ENCODE data around the gene BEGAIN. TPM values are rescaled to one million over a fixed set of nuclear protein-coding genes. Genes with fewer than 3 reads are reported as not detected.
A peak's percentile ranks its signal among the peaks of the same experiment; 100 is the strongest.
"Not testable (repeated sequence)": the region's sequence is repeated elsewhere in the genome, so short reads cannot be mapped to it uniquely, and the experiment has no call there.

Gene BEGAIN
- total RNA-seq, 4 donors from 2014 or later = 3.5 to 7.1 (median 6.6) TPM

DNA sequence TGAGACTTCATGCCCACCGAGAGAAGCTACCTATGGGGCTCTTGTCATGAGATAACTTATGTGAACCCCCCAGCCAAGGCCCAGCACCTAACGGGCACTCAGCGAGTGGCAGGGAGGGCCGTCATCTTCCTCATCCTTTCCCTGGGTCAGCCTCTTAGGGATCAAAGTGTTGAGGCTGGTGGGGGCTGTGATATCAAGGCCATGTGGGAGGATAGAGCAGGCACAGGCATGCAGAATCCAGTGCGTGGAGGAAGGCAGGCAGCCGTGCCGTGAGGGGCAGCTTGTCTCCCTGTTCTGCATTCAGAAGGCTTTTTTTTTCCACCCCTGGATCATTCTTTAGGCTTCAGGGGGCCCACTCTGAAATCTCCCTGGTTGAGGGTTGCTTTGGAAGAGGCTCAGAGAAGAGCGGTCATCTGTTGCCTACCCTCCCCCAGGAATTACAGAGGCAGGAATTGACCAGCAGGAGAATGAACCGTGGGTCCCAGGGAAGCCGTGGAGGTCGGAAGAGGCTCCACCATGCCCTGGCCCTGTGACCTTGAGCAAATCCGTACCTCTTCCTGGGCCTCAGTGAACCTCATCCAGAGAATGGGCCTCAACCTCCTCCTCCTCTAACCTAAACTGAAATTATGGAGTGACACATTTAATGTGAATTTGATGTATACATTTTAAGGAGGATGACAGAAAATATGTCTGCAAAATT, 62.8 kb downstream of the BEGAIN start:
- no peaks in the 10 kb centered on the region for H3K27me3 ChIP-seq
- no peak overlapping the region for H3K4me3 ChIP-seq
- intact Hi-C loops (cut with DNase I) = no loop called here
- DNase-seq (ENCODE audit: extremely low spot score) = peak; percentile 79
- H3K4me1 ChIP-seq = no peaks in the 10 kb centered on the region
- 81% methylated on average over 12 of the region's 12 CpGs for WGBS
- H3K27ac ChIP-seq (replicated peaks in 1 of 4) = no peak overlapping the region
- H3K36me3 ChIP-seq = peaks cover 0 to 38% (median 25%) of the 10 kb centered on the region in 4 donors
- TF ChIP-seq POLR2AphosphoS5 (IDR thresholded peaks at IDR 0.05) = no peak
- TF ChIP-seq, protein P1, sequence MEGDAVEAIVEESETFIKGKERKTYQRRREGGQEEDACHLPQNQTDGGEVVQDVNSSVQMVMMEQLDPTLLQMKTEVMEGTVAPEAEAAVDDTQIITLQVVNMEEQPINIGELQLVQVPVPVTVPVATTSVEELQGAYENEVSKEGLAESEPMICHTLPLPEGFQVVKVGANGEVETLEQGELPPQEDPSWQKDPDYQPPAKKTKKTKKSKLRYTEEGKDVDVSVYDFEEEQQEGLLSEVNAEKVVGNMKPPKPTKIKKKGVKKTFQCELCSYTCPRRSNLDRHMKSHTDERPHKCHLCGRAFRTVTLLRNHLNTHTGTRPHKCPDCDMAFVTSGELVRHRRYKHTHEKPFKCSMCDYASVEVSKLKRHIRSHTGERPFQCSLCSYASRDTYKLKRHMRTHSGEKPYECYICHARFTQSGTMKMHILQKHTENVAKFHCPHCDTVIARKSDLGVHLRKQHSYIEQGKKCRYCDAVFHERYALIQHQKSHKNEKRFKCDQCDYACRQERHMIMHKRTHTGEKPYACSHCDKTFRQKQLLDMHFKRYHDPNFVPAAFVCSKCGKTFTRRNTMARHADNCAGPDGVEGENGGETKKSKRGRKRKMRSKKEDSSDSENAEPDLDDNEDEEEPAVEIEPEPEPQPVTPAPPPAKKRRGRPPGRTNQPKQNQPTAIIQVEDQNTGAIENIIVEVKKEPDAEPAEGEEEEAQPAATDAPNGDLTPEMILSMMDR (IDR thresholded peaks at IDR 0.05) = no peak
- no peak for TF ChIP-seq POLR2A (IDR thresholded peaks at IDR 0.05; ENCODE audit: low read depth)
- TF ChIP-seq EP300 (IDR thresholded peaks at IDR 0.05) = no peak
- no peaks in the 10 kb centered on the region for H3K9me3 ChIP-seq

DNA sequence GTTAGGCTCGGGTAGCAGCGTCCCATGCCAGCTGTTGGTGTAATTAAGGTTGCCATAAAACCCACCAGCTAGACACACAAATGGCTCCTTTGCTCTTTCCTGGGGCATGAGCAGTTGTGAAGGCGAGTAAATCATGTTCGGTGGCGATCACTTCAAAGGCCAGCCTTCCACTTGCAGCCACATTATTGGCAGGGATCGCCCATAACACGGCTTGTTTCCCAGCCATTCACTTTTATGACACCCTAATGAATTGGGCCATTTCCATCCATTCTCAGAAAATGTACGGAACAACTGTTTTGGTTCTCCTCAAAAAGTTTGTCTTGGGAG, 63.4 kb downstream of the BEGAIN start:
- peaks cover 0 to 32% (median 19%) of the 10 kb centered on the region in 4 donors for H3K36me3 ChIP-seq
- no peaks in the 10 kb centered on the region for H3K9me3 ChIP-seq
- 96% methylated on average over 8 of the region's 8 CpGs for WGBS
- no peak overlapping the region for H3K27ac ChIP-seq (replicated peaks in 1 of 4)
- no peaks in the 10 kb centered on the region for H3K27me3 ChIP-seq
- TF ChIP-seq, protein P1 (IDR thresholded peaks at IDR 0.05) = no peak
- TF ChIP-seq POLR2AphosphoS5 (IDR thresholded peaks at IDR 0.05) = no peak
- no peak for TF ChIP-seq POLR2A (IDR thresholded peaks at IDR 0.05; ENCODE audit: low read depth)
- no peak for TF ChIP-seq EP300 (IDR thresholded peaks at IDR 0.05)
- no peaks in the 10 kb centered on the region for H3K4me1 ChIP-seq
- no peak overlapping the region for H3K4me3 ChIP-seq
- intact Hi-C loops (cut with DNase I) = no loop called here
- no peak for DNase-seq (ENCODE audit: extremely low spot score)

DNA sequence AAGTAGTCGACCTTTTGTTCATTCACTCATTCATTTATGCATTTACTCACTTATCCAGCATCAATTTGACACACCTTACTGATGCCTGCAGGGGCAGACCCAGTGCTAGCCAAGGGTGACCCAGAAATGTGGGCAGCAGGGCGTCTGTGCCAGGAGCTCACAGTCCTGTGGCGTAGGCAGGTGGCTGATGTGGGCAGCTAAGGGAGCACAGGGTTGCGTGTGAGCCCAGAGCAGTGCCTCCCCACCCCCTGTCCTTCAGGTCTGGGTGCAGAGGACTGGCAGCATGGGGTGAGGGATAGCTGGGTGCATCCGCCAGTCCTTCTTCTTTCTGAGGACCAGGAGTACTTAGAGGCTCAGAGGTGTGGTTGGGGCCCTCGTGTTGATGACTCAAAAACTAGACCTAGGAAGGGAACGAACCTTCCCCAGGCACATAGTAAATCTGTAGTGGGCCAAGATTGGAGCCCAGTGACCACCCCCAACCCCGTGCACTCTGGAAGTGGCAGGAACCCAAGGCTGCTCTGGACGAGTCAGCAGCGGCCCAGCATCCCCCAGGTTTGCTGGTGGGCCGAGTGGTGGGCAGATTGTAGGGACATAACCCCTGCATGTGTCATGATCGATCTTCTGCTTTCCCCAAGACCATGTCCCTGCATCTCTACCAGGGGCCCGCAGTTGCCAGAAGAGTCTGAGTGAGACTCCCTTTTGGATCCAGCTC, 63.9 kb downstream of the BEGAIN start:
- peaks cover 0 to 28% (median 19%) of the 10 kb centered on the region in 4 donors for H3K36me3 ChIP-seq
- no peaks in the 10 kb centered on the region for H3K4me1 ChIP-seq
- H3K4me3 ChIP-seq = no peak overlapping the region
- H3K27me3 ChIP-seq = no peaks in the 10 kb centered on the region
- TF ChIP-seq POLR2A (IDR thresholded peaks at IDR 0.05; ENCODE audit: low read depth) (no peak), EP300 (IDR thresholded peaks at IDR 0.05) (no peak), POLR2AphosphoS5 (IDR thresholded peaks at IDR 0.05) (no peak)
- TF ChIP-seq, protein P1 (IDR thresholded peaks at IDR 0.05) = no peak
- H3K9me3 ChIP-seq = no peaks in the 10 kb centered on the region
- intact Hi-C loops (cut with DNase I) = no loop called here
- peak; percentile 55 for DNase-seq (ENCODE audit: extremely low spot score)
- 85% methylated on average over 11 of the region's 13 CpGs for WGBS
- H3K27ac ChIP-seq (replicated peaks in 1 of 4) = no peak overlapping the region

DNA sequence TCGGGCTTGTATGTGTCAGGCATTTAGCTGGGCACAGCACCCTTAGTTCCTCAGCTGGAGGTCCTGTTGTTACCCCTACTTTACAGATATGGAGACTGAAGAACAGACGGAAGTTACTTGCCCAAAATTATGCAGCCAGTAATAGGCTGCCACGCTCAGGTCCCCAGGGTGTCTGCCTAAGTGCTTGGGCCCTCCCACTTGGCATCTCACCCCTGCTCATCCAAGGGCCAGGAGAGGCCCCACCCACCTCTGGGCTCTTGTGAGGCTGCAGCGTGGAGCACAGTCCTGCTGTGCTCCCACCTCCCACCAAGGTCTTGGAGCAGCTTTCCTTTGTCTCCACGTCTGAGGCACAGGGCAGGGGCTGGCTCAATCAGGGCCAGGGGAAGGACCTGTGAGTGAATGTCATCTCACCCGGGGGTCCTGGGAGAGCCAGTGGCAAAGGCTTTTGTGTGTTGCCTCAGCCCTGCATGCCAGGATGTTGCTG, 64.6 kb downstream of the BEGAIN start:
- no peak overlapping the region for H3K4me3 ChIP-seq
- no peaks in the 10 kb centered on the region for H3K4me1 ChIP-seq
- peaks cover 0 to 24% (median 19%) of the 10 kb centered on the region in 4 donors for H3K36me3 ChIP-seq
- H3K27me3 ChIP-seq = no peaks in the 10 kb centered on the region
- intact Hi-C loops (cut with DNase I) = no loop called here
- no peak overlapping the region for H3K27ac ChIP-seq (replicated peaks in 1 of 4)
- 66% methylated on average over 6 of the region's 6 CpGs for WGBS
- TF ChIP-seq, protein P1 (IDR thresholded peaks at IDR 0.05) = no peak
- no peak for TF ChIP-seq EP300 (IDR thresholded peaks at IDR 0.05)
- no peak for TF ChIP-seq POLR2AphosphoS5 (IDR thresholded peaks at IDR 0.05)
- no peak for TF ChIP-seq POLR2A (IDR thresholded peaks at IDR 0.05; ENCODE audit: low read depth)
- H3K9me3 ChIP-seq = no peaks in the 10 kb centered on the region
- peak; percentile 70 for DNase-seq (ENCODE audit: extremely low spot score)

DNA sequence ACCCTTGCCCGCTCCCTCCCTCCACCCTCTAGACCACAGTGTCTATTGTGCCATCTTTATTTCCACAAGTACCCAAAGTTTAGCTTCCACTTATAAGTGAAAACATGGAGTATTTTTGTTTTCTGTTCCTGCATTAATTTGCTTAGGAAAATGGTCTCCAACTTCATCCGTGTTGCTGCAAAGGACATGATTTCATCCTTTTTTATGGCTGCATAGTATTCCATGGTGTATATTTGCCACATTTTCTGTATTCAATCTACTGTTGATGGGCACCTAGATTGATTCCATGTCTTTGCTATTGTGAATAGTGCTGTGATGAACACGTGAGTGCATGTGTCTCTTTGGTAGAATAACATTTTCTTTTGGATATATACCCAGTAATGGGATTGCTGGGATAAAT, 81.2 kb downstream of the BEGAIN start:
- peaks cover 0 to 15% (median 7%) of the 10 kb centered on the region in 4 donors for H3K9me3 ChIP-seq
- 95% methylated on average over 3 of the region's 3 CpGs for WGBS
- DNase-seq (ENCODE audit: extremely low spot score); H3K36me3 ChIP-seq; H3K4me3 ChIP-seq; H3K27me3 ChIP-seq; H3K27ac ChIP-seq (replicated peaks in 1 of 4); intact Hi-C loops (cut with DNase I); H3K4me1 ChIP-seq: not testable (repeated sequence)

Data from esophagus muscularis mucosa (tissue), 4 donors.